ENCODE measurements around the gene HCN1.

The HCN1 gene

DNA sequence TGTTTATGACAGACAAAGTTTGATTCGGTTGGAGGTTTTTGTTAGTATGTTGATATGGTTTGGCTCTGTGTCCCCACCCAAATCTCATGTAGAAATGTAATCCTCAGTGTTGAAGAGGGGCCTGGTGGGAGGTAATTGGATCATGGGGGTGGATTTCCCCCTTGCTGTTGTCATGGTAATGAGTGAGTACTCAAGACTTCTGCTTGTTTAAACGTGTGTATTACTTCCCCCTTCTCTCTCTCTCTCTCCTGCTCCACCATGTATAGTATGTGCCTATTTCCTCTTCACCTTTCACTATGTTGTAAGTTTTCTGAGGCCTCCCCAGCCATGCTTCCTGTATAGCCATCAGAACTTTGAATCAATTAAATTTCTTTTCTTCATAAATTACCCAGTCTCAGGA is 415.1 kb downstream of the HCN1 start:
- no peak for DNase-seq (ENCODE audit: low read depth)

DNA sequence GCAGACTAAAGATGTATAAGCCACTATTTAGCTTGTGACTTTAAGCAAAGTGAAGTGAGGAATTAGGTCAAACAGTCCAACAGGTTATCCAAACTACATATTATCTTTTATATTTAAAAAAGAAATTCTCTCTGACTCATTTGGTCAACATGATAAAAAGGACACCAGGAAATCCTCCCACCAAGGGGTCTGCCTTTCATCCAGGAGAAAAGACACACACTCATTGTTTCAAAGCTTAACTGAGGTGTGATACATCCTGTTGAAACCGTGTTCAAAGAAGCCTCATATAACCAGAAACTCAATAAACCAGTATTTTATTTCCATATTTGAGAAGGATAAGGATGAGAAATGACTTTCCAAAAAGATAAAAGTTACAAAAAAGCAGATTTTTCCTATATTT is 417.1 kb downstream of the HCN1 start:
- DNase-seq (ENCODE audit: low read depth) = no peak

DNA sequence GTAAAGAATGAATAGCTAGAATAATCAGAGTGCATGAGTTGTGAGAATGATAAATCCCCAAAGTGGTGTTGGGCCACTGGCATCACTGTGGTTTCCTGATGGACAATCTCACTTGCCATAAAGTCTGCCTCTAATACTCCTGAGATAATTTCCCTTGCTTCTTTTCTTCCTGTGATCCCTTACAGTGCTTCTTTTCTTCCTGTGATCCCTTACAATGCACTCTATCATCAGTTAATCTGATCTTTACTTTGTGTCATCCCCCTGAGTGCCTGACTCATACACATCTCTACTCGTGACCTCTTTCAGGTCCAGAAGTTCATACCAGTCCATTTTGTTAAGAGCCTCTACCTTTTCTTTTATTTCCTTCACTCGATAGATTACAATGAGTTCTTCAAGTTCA is 418.3 kb downstream of the HCN1 start:
- DNase-seq (ENCODE audit: low read depth) = no peak

DNA sequence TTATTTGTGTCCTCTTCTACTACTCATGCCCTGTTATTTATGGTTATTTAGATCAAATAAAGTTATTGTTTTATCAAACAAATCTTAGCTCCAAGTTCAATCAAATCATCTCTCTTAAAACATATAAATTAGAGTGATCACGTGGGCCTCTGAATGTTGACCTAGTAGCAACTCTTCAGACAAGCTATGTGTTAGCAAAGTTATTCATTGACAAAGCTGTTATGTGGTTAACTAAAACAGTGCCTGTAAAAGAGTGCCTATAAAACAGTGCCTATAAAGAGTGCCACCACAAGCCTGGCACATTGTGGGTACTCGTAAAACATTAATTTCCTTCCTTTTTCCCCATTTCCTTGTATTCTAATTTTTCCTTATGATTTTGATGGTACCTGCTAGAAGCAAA is 421.9 kb downstream of the HCN1 start:
- DNase-seq (ENCODE audit: low read depth) = no peak

DNA sequence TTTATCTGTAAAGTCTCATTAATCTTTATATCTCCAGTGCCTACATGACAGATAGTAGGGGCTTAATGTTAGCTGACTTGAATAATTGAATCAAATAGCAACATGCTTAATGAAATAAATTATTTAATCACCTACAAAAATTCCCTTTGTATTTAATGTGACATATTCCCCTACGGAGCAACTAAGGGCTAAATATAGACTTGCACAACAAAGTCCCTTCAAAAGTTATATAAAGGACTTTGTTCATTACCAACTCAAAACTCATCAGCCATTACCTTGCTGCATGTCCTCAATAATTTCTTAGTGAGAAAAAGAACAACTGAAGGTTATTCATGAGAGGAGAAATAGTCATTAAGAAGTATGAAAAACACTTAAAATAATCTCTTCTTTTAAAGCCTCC is 424.6 kb downstream of the HCN1 start:
- DNase-seq (ENCODE audit: low read depth) = no peak

DNA sequence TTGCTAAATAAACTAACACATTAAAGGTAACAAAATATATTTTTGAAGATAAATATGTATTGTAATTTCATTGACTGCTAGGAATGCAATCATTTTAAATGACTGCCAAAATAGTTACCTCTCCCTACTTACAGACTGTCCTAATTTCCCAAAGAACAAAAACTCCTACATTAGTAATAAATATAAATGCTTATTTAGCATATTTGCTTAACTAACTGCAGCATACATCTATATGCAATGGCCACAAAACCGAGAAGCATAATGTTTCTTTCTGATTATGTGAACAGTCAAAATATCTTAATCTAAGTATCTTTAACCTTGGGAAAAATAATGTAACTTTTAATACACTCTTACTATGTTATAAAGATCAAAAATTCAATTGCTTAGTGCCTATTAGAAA is 431.7 kb downstream of the HCN1 start:
- no peak for DNase-seq (ENCODE audit: low read depth)

DNA sequence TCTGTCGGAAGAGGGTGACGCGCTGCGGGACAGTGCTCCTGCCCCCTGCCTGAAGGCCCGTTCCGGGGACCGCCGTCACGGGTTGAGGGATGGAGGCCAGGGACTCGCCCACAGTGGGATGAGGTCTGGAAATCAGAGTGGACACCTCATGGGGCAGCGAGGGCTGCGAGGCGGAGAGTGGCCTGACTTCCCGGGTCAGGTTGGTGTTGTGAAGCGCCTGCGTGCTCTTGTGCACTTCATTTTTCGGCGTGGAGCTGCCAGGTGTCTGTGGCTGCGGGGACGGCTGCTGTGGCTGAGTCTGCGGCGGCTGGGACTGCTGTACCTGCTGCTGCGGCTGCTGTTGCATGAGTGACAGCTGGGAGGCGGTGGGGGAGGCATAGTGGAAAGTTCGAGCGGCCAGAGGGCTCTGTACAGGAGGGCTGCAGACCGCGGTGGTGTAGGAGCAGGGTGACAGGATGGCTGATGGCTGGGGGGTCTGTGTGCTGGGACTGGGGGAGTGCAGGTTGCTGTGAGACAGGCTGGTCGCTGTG is 434.1 kb downstream of the HCN1 start:
- DNase-seq (ENCODE audit: low read depth) = no peak

DNA sequence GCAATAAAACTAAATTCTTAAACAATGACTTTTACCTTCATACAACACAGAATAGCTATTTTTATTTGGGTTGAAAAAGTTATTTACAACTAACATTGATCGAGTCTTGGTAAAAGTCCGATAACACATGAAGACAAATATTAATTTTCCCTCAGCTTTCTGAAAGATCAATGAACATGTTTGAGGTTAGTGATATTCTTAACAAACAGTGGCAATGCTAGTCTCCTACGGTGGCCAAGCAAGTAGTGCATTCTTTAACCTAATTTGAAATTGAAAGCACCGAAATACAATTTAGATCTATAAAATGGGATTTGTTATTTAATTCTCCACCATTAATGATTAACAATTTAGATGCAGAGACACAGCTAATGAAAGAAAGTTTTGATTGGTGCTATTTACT is 435.1 kb downstream of the HCN1 start:
- DNase-seq (ENCODE audit: low read depth) = no peak

DNA sequence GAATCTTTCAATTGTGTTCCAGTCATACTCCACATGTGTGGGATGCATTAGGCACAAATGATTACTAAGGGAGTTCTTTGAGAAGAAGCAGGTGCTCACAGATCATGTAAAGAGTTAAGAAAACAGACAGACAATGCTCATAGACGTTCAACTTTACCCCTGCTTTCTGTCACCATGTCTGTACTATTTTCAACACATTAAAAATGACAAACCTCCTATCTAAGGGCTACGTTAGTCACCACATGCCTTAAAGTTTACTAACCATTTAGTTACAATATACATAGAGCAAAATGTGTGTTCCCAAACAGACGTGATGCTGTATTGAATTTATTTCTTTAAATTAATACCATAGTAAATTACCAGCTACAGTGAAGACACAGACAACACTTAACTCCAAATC is 435.9 kb downstream of the HCN1 start:
- no peak for DNase-seq (ENCODE audit: low read depth)

DNA sequence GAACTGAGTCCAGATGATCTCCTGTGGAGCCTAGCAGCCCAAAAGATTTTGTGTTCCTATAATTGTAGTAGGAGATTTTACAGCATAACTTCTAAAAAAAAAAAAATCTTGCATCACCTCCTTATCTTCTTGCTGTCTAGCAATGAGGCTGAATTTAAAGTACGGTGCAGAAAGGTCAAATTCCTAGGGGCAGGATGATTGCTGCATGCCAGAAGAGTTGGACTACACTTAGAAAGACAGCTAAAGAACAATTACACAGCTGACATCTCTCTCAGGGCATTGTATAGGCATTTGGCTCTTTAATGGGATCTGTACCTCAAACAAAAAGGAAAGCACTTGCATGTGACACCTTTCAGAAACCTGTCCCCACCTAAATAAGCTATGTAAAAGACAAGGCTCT is 443.2 kb downstream of the HCN1 start:
- DNase-seq (ENCODE audit: low read depth) = no peak

DNA sequence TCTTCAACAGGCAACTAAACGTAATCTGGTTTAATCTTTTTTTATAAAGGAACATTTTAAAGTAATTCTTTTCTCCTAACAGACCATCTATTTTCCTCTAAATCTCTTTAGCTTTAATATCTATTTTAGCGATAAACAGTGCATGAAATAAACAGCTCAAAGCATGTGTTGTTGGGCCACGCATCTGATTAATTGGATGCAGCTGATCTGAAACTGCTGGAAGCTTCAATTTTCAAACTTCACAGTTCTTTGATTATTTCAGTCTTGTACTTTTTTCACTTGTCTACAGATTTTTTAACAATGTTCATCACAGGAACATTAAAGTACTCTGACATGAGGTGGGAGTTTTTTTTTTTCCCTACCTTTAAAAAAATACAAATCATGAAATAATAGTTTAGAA is 443.6 kb downstream of the HCN1 start:
- no peak for DNase-seq (ENCODE audit: low read depth)

DNA sequence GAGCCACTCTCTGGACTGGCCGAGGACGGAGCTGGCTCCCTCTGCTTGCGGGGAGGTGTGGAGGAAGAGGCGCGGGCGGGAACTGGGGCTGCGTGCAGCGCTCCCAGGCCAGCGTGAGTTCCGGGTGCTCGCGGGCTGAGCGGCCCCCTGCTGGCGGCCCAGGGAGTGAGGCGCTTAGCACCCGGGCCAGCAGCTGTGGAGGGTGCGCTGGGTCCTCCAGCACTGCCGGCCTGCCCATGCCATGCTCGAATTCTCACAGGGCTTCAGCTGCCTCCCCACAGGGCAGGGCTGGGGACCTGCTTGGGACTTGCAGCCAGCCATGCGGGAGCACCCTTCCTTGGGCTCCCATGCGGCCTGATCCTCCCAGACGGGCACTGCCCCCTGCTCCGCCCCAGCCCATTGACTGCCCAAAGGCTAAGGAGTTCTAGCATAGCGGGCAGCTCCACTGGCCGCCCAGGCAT is 470.6 kb downstream of the HCN1 start:
- DNase-seq (ENCODE audit: low read depth) = no peak

DNA sequence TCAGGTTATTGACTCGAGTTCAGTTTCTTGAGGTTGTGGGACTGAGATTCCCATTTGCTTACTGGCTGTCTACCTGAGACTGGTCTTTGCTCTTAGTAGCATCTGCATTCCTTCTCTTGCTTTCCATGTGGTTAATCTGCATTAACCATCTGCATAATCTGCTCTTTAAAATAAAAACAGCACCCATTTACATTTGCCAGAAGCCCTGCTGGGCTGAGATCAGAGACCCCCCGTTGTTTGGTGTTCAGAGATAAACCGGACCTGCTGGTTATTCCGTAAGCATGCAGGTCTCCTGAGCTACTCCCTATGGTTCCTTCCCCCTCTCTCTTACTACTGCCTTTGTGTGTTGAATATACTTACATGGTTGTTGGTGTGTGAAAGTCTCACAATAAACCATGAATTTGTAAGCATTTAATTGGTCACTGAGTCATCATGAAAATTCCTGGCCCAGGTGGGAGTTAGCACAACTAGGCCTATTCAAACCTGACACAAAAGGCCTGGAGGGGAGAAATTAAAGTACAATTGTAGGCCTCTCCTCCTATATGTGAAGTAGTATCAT is 490.7 kb downstream of the HCN1 start:
- DNase-seq (ENCODE audit: low read depth) = no peak
